Erythroblast (primary cell): ENCODE results near the gene CTU1.

Source experiments
- GATA1 ChIP-seq: IDR thresholded peaks from 2 replicates; pipeline ENCODE4 v1.6.1; 2011; ENCODE audit warnings: low read depth, mild to moderate bottlenecking, control low read depth, low read length, moderate library complexity
- POLR2A ChIP-seq: IDR thresholded peaks from 2 replicates; pipeline ENCODE4 v1.6.1; 2011; ENCODE audit warnings: mild to moderate bottlenecking, low read length

DNA sequence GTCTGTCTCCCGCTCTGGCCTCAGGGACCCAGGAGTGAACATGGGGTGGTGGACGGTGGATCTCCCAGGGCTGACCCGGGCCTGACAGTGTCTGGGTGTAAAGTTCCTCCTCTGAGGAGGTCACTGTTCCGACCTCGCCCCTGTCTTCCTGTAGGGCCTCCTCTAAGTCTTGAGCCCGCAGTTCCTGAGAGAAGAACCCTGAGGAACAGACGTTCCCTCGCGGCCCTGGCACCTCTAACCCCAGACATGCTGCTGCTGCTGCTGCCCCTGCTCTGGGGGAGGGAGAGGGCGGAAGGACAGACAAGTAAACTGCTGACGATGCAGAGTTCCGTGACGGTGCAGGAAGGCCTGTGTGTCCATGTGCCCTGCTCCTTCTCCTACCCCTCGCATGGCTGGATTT lies 16.5 kb upstream of the CTU1 start, which contains the start of gene SIGLEC9:
- TF ChIP-seq POLR2A (no peak), GATA1 (no peak)
